Stimulated activated CD8-positive, alpha-beta memory T cell treated with anti-CD3 and anti-CD28 coated beads, Interleukin-7, amount 100 ng/mL, for 48 hours (primary cell): Measurements from ENCODE around the gene APBB2.

Source experiments
- DNase-seq, 2 donors: peaks; one replicate each; pipeline ENCODE4 v3.0.0-alpha.2; 2020; ENCODE audit warnings: low read depth in 1 of 2; ENCODE audit errors: extremely low read depth in 1 of 2

Gene APBB2

GRCh38 chr4:40991908-40992307 lies 222.4 kb downstream of the APBB2 start:
- DNase-seq: no peak

GRCh38 chr4:40990899-40991265 lies 223.5 kb downstream of the APBB2 start:
- DNase-seq: no peak

GRCh38 chr4:40990236-40990898 lies 224.0 kb downstream of the APBB2 start:
- no peak for DNase-seq

GRCh38 chr4:40987151-40987550 lies 227.2 kb downstream of the APBB2 start:
- DNase-seq: no peak

- DNase-seq: no peak
These were observed 228.0 kb downstream of the APBB2 start for GRCh38 chr4:40986375-40986774.

- DNase-seq: no peak
These were observed 230.3 kb downstream of the APBB2 start for GRCh38 chr4:40984051-40984450.

- no peak for DNase-seq
These were observed 233.9 kb downstream of the APBB2 start for GRCh38 chr4:40980318-40980883.

- DNase-seq: no peak
These were observed 235.8 kb downstream of the APBB2 start for GRCh38 chr4:40978548-40978947.

- DNase-seq: no peak
These were observed 238.0 kb downstream of the APBB2 start for GRCh38 chr4:40976343-40976742.

GRCh38 chr4:40972722-40973121 lies 241.6 kb downstream of the APBB2 start:
- DNase-seq: no peak

GRCh38 chr4:40971338-40971737 lies 243.0 kb downstream of the APBB2 start:
- DNase-seq: no peak

GRCh38 chr4:40969501-40969900 lies 244.8 kb downstream of the APBB2 start:
- no peak for DNase-seq

GRCh38 chr4:40967550-40967949 lies 246.8 kb downstream of the APBB2 start:
- no peak for DNase-seq

GRCh38 chr4:40966091-40966490 lies 248.3 kb downstream of the APBB2 start:
- no peak for DNase-seq

- DNase-seq: no peak
These were observed 250.4 kb downstream of the APBB2 start for GRCh38 chr4:40963897-40964478.

GRCh38 chr4:40962551-40963180 lies 251.7 kb downstream of the APBB2 start:
- no peak for DNase-seq

- no peak for DNase-seq
These were observed 253.4 kb downstream of the APBB2 start for GRCh38 chr4:40960941-40961340.

- DNase-seq: no peak
These were observed 257.1 kb downstream of the APBB2 start for GRCh38 chr4:40957281-40957680.

- DNase-seq: no peak
These were observed 257.6 kb downstream of the APBB2 start for GRCh38 chr4:40956721-40957255.

GRCh38 chr4:40954088-40954668 lies 260.2 kb downstream of the APBB2 start:
- no peak for DNase-seq

- DNase-seq: no peak
These were observed 260.9 kb downstream of the APBB2 start for GRCh38 chr4:40953283-40954087.
